Panc1 (cell line): ENCODE measurements around the gene ITGAV.

Experiments
- POLR2AphosphoS5 ChIP-seq: IDR thresholded peaks from 2 replicates; pipeline ENCODE4 v1.6.1; 2012; ENCODE audit warnings: mild to moderate bottlenecking, low read depth, low read length, moderate library complexity
- SIN3A ChIP-seq: IDR thresholded peaks from 2 replicates; pipeline ENCODE4 v1.6.1; 2012; ENCODE audit warnings: low read depth, mild to moderate bottlenecking, low read length, moderate library complexity, borderline replicate concordance; ENCODE audit not compliant: insufficient read depth
- TF ChIP-seq, protein P1 (sequence below): fragments of 450-650 bp; IDR thresholded peaks from 2 replicates; pipeline ENCODE4 v1.5.1; 2017; ENCODE audit warnings: mild to moderate bottlenecking

DNA sequence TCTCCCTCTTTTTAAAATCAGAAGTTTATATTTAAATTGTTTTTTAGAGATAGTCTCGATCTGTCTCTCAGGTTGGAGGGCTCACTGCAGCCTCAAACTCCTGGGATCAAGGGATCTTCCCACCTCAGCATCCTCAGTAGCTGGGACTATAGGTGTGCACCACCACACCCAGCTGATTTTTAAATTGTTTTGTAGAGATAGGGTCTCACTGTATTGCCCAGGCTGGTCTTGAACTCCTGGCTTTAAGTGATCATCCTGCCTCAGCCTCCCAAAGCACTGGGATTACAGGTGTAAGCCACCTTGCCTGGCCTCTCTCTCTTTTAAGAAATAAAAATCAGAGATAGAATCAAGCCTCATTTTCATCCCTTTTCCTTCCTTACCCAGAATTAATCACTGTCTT is 126.1 kb downstream of the ITGAV start:
- TF ChIP-seq, protein P1, sequence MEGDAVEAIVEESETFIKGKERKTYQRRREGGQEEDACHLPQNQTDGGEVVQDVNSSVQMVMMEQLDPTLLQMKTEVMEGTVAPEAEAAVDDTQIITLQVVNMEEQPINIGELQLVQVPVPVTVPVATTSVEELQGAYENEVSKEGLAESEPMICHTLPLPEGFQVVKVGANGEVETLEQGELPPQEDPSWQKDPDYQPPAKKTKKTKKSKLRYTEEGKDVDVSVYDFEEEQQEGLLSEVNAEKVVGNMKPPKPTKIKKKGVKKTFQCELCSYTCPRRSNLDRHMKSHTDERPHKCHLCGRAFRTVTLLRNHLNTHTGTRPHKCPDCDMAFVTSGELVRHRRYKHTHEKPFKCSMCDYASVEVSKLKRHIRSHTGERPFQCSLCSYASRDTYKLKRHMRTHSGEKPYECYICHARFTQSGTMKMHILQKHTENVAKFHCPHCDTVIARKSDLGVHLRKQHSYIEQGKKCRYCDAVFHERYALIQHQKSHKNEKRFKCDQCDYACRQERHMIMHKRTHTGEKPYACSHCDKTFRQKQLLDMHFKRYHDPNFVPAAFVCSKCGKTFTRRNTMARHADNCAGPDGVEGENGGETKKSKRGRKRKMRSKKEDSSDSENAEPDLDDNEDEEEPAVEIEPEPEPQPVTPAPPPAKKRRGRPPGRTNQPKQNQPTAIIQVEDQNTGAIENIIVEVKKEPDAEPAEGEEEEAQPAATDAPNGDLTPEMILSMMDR, result no peak
- TF ChIP-seq SIN3A, result no peak
- TF ChIP-seq POLR2AphosphoS5, result no peak
